ENCODE measurements around the gene NBEA.

NBEA gene

GRCh38 chr13:35720690-35721554 is 778.9 kb downstream of the NBEA start (continued):
- TF ChIP-seq ZSCAN30 (tag by site-specific recombination; IDR thresholded peaks at IDR 0.05) (peak; percentile 62; the same call in 1 of the 2 replicates), REPIN1 (tag by site-specific recombination; IDR thresholded peaks at IDR 0.05; ENCODE audit: low read depth) (no peak), GLIS1 (tag by site-specific recombination; IDR thresholded peaks at IDR 0.05) (peak; percentile 95), ZBTB49 (tag by site-specific recombination; IDR thresholded peaks at IDR 0.05; ENCODE audit: low read depth) (no peak)
